GM23248 (cell line): ENCODE results near the gene TTI1. TPM values are rescaled to one million over a fixed set of nuclear protein-coding genes. Genes with fewer than 3 reads are reported as not detected.

Experiments
- DNase-seq: peaks from one replicate; pipeline ENCODE4 v3.0.0-alpha.2; 2015
- H2AFZ ChIP-seq: fragments of 200-600 bp; sonication (generic); 2 replicates; pipeline ENCODE4 v1.6.1; 2016; ENCODE audit warnings: antibody characterized with exemption
- H3F3A ChIP-seq: fragments of 200-600 bp; sonication (generic); 2 replicates; pipeline ENCODE4 v1.6.1; 2016; ENCODE audit warnings: mild to moderate bottlenecking, antibody characterized with exemption, mixed run types; ENCODE audit not compliant: insufficient read depth
- H3K27ac ChIP-seq: fragments of 200-600 bp; sonication (generic); 2 replicates; pipeline ENCODE4 v1.5.1; 2016; ENCODE audit warnings: mild to moderate bottlenecking
- H3K27me3 ChIP-seq: fragments of 200-600 bp; sonication (generic); replicated peaks from 2 replicates; pipeline ENCODE4 v1.6.1; 2016; ENCODE audit warnings: mild to moderate bottlenecking; ENCODE audit not compliant: insufficient read depth
- H3K36me3 ChIP-seq: fragments of 200-600 bp; sonication (generic); 2 replicates; pipeline ENCODE4 v1.6.1; 2016; ENCODE audit warnings: low read depth, mild to moderate bottlenecking
- H3K4me1 ChIP-seq: fragments of 200-600 bp; sonication (generic); 2 replicates; pipeline ENCODE4 v1.6.1; 2016; ENCODE audit warnings: mild to moderate bottlenecking; ENCODE audit not compliant: insufficient read depth
- H3K4me2 ChIP-seq: fragments of 200-600 bp; sonication (generic); one replicate; pipeline ENCODE4 v1.6.1; 2016; ENCODE audit warnings: mild to moderate bottlenecking; ENCODE audit not compliant: unreplicated experiment
- H3K4me3 ChIP-seq: fragments of 200-600 bp; sonication (generic); 2 replicates; pipeline ENCODE4 v1.5.1; 2016; ENCODE audit warnings: mild to moderate bottlenecking
- H3K79me2 ChIP-seq: fragments of 200-600 bp; sonication (generic); 2 replicates; pipeline ENCODE4 v1.6.1; 2016; ENCODE audit warnings: mild to moderate bottlenecking; ENCODE audit not compliant: insufficient read depth
- H3K9ac ChIP-seq: fragments of 200-600 bp; sonication (generic); 2 replicates; pipeline ENCODE4 v1.6.1; 2016; ENCODE audit warnings: mild to moderate bottlenecking
- H3K9me2 ChIP-seq: fragments of 200-600 bp; sonication (generic); 2 replicates; pipeline ENCODE4 v1.6.1; 2016; ENCODE audit warnings: mixed run types, mild to moderate bottlenecking, moderate library complexity; ENCODE audit not compliant: insufficient read depth
- H3K9me3 ChIP-seq: fragments of 200-600 bp; sonication (generic); one replicate; pipeline ENCODE4 v1.6.1; 2017; ENCODE audit warnings: low read depth
- H4K20me1 ChIP-seq: fragments of 200-600 bp; sonication (generic); 2 replicates; pipeline ENCODE4 v1.6.0; 2016; ENCODE audit not compliant: insufficient read depth
- EZH2 ChIP-seq: fragments of 200-600 bp; sonication (generic); IDR thresholded peaks from 2 replicates; pipeline ENCODE4 v1.6.1; 2018; ENCODE audit warnings: antibody characterized with exemption, mild to moderate bottlenecking; ENCODE audit not compliant: insufficient read depth, poor library complexity, severe bottlenecking
- EZH2phosphoT487 ChIP-seq: fragments of 200-600 bp; sonication (generic); IDR thresholded peaks from 2 replicates; pipeline ENCODE4 v1.6.1; 2018; ENCODE audit warnings: antibody characterized with exemption, moderate library complexity, mild to moderate bottlenecking, low read depth; ENCODE audit not compliant: insufficient read depth
- WGBS, 2 experiments: methylation state at CpG; one replicate each; pipeline ENCODE4 v1.1.6; 2015 to 2017; ENCODE audit warnings: low lambda C conversion rate in 2 of 2, low coverage in 1 of 2; ENCODE audit errors: missing lambda C conversion rate in 2 of 2; 5-methylcytosine and 5-hydroxymethylcytosine counted together
- in situ Hi-C: fragments of 300-500 bp; cut with MboI; formaldehyde crosslinking; loops from 2 replicates; pipeline ENCODE4 v1.15.0; 2020
- polyA plus RNA-seq: library from polyadenylated mRNA; unstranded; fragments of >200 nt; fragmentation: Nextera tagmentation; extraction: Ambion mirVana; gene quantifications from 2 replicates; pipeline ENCODE4 v1.2.1, GENCODE V29; 2016
- total RNA-seq: library from RNA; depleted of rRNA; stranded (reverse); fragments of >200 nt; shearing (Covaris generic); gene quantifications from 2 replicates; pipeline ENCODE4 v1.2.3, GENCODE V29; 2014

Gene TTI1
- total and polyA plus RNA-seq, 2 experiments from 2014 or later, result 12.1 to 12.2 TPM

DNA sequence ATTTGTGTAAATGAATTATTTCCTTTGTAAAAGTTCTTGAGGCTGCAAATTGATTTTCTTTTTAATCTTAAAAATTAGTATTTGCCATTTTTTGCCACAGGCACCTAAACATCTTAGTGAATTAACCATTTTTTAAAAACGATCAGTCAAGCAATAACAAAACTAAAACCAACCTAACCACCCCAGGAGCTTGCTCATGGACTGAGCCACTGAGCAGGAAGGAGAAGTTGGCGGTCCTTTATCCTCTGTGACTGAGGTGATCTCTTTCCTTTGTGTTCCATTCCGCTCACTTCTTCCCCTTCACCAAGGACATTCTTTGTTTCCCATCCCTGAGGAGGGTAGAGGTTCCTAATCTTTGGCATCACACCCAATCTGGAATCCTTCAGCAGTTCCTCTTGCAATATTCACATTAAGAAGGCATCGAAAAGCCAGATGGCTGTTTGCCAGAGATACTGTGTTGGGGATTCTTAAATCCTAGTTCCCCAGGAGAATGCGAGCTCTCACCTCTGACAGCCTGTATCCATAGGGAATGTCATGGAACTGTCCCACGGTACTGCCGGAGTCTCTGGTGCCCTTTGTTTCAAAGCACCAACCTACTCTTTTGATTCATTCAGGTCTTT, 30.8 kb upstream of the TTI1 start:
- WGBS, 2 experiments, result 84 to 94% methylated on average over 7 of the region's 7 CpGs
- Histone ChIP-seq H3K4me2 (no peak overlapping the region), H3K4me1 (no peaks in the 10 kb centered on the region), H3K9me2 (no peaks in the 10 kb centered on the region), H3K79me2 (0 out of 2 replicates have a peak, but pooled peaks cover 7% of the 10 kb centered on the region), H3K9ac (no peak overlapping the region), H3K4me3 (no peak overlapping the region), H2AFZ (no peak overlapping the region), H3K27ac (no peak overlapping the region), H3K36me3 (peaks cover 67% of the 10 kb centered on the region), H4K20me1 (no peaks in the 10 kb centered on the region), H3F3A (no peaks in the 10 kb centered on the region; the same call in 1 of the 2 replicates), H3K27me3 (no peaks in the 10 kb centered on the region), H3K9me3 (no peaks in the 10 kb centered on the region)
- no peak for DNase-seq
- in situ Hi-C loops, result no loop called here
- TF ChIP-seq EZH2 (no peak), EZH2phosphoT487 (no peak)

GRCh38 chr20:38062890-38063289, 29.6 kb upstream of the TTI1 start:
- no peaks in the 10 kb centered on the region for H3K27me3 ChIP-seq
- no peak for DNase-seq
- H3F3A ChIP-seq, result peaks cover 7% of the 10 kb centered on the region; the same call in 1 of the 2 replicates
- no peaks in the 10 kb centered on the region for H3K9me3 ChIP-seq
- no peak overlapping the region for H2AFZ ChIP-seq
- peaks cover 71% of the 10 kb centered on the region for H3K36me3 ChIP-seq
- H3K9ac ChIP-seq, result no peak overlapping the region
- TF ChIP-seq EZH2, result no peak
- TF ChIP-seq EZH2phosphoT487, result no peak
- WGBS, 2 experiments, result 82 to 86% methylated on average over 5 of the region's 5 CpGs
- no peak overlapping the region for H3K4me3 ChIP-seq
- no peak overlapping the region for H3K4me2 ChIP-seq
- H3K9me2 ChIP-seq, result no peaks in the 10 kb centered on the region
- in situ Hi-C loops, result no loop called here
- H3K79me2 ChIP-seq, result peaks cover 10% of the 10 kb centered on the region; the same call in 1 of the 2 replicates
- no peaks in the 10 kb centered on the region for H4K20me1 ChIP-seq
- no peaks in the 10 kb centered on the region for H3K4me1 ChIP-seq
- H3K27ac ChIP-seq, result no peak overlapping the region

DNA sequence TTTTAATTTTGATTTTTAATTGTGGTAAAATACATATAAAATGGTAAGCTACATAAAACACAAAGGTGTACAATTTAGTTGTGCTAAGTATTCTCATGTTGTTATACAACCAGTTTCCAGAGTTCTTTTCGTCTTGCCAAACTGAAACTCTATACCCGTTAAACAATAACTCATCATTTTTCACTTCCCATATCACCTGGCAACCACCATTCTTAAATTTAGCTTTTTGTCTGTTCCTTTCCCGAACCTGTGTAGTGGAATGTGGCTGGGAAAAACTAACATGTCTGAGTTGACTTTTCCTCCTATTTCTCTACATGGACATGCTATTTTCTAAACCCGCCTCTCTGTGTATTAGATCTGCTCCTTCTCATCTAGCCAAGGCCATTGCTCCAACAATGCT, 27.9 kb upstream of the TTI1 start:
- Histone ChIP-seq H3K9me3 (no peaks in the 10 kb centered on the region), H3K4me2 (no peak overlapping the region), H3K36me3 (peaks cover 62% of the 10 kb centered on the region), H3K27ac (no peak overlapping the region), H3F3A (peaks cover 16% of the 10 kb centered on the region), H3K4me1 (peaks cover 8% of the 10 kb centered on the region; the same call in 1 of the 2 replicates), H3K79me2 (peaks cover 25% of the 10 kb centered on the region), H2AFZ (no peak overlapping the region), H3K9ac (no peak overlapping the region), H4K20me1 (no peaks in the 10 kb centered on the region), H3K27me3 (no peaks in the 10 kb centered on the region), H3K9me2 (no peaks in the 10 kb centered on the region), H3K4me3 (no peak overlapping the region)
- TF ChIP-seq EZH2 (no peak), EZH2phosphoT487 (no peak)
- WGBS, 2 experiments, result 96 to 97% methylated on average over 4 of the region's 4 CpGs
- no peak for DNase-seq
- in situ Hi-C loops, result no loop called here

GRCh38 chr20:38060536-38060935, 27.3 kb upstream of the TTI1 start:
- Histone ChIP-seq H3K79me2 (peaks cover 31% of the 10 kb centered on the region), H3K9me2 (no peaks in the 10 kb centered on the region), H3F3A (peaks cover 16% of the 10 kb centered on the region), H3K27me3 (no peaks in the 10 kb centered on the region), H3K9me3 (no peaks in the 10 kb centered on the region), H3K36me3 (peaks cover 57% of the 10 kb centered on the region), H3K4me2 (no peak overlapping the region), H3K4me3 (no peak overlapping the region), H2AFZ (no peak overlapping the region), H3K4me1 (peaks cover 8% of the 10 kb centered on the region; the same call in 1 of the 2 replicates), H3K27ac (no peak overlapping the region), H3K9ac (no peak overlapping the region), H4K20me1 (0 out of 2 replicates have a peak, but pooled peaks cover 3% of the 10 kb centered on the region)
- 69 to 71% methylated on average over 5 of the region's 5 CpGs for WGBS, 2 experiments
- DNase-seq, result peak; percentile 11
- in situ Hi-C loops, result no loop called here
- TF ChIP-seq EZH2phosphoT487 (no peak), EZH2 (no peak)
